Upper lobe of left lung (tissue), 6 donors: ENCODE data around the gene PAK4. TPM values are rescaled to one million over a fixed set of nuclear protein-coding genes. Genes with fewer than 3 reads are reported as not detected.

Source experiments
- ATAC-seq, 2 donors: fragments of 200-7000 bp; cut with Tn5 transposase; one replicate each; pipeline ENCODE4 v1.9.1; 2022; ENCODE audit warnings: mild to moderate bottlenecking in 2 of 2, moderate library complexity in 2 of 2; ENCODE audit not compliant: low FRiP score in 2 of 2
- DNase-seq, 2 donors: peaks; one replicate each; pipeline ENCODE4 v3.0.0-alpha.2; 2019 to 2020
- H3K27ac ChIP-seq, 4 donors: fragments of 200-600 bp; sonication (generic); one replicate each; pipeline ENCODE4 v1.5.1; 2016 to 2019
- H3K27me3 ChIP-seq, 4 donors: fragments of 200-600 bp; sonication (generic); one replicate each; pipeline ENCODE4 v1.5.1; 2017 to 2019
- H3K36me3 ChIP-seq, 4 donors: fragments of 200-600 bp; sonication (generic); one replicate each; pipeline ENCODE4 v1.5.1; 2016 to 2019
- H3K4me1 ChIP-seq, 4 donors: fragments of 200-600 bp; sonication (generic); one replicate each; pipeline ENCODE4 v1.5.1; 2018 to 2019
- H3K4me3 ChIP-seq, 4 donors: fragments of 200-600 bp; sonication (generic); one replicate each; pipeline ENCODE4 v1.5.1; 2017 to 2019; ENCODE audit warnings: mild to moderate bottlenecking in 2 of 4, moderate library complexity in 1 of 4
- H3K9me3 ChIP-seq, 4 donors: fragments of 200-600 bp; sonication (generic); one replicate each; pipeline ENCODE4 v1.5.1; 2018 to 2019
- EP300 ChIP-seq, 4 donors: sonication (generic); formaldehyde crosslinking; IDR thresholded peaks; one replicate each; pipeline ENCODE4 v1.5.1; 2017; ENCODE audit warnings: antibody characterized with exemption in 4 of 4, control low read depth in 2 of 4
- POLR2A ChIP-seq, 4 donors: fragments of 450-650 bp; IDR thresholded peaks; one replicate each; pipeline ENCODE4 v1.5.1; 2016 to 2017; ENCODE audit warnings: antibody characterized with exemption in 4 of 4, mild to moderate bottlenecking in 2 of 4
- POLR2AphosphoS5 ChIP-seq, 2 donors: sonication (generic); formaldehyde crosslinking; IDR thresholded peaks; one replicate each; pipeline ENCODE4 v1.5.1; 2017; ENCODE audit warnings: antibody characterized with exemption in 2 of 2
- WGBS, 2 donors: methylation state at CpG; one replicate each; pipeline ENCODE4 v1.1.5; 2017 to 2018; 5-methylcytosine and 5-hydroxymethylcytosine counted together
- total RNA-seq, 6 donors: library from RNA; depleted of rRNA in 4 of 6; stranded (reverse); fragments of >200 nt in 4 of 6; gene quantifications; one replicate each; pipeline versions ENCODE4 v1.1.0 to v1.2.1, GENCODE V29; 2016 to 2021
- TF ChIP-seq, protein P1 (sequence below), 6 experiments: fragments of 450-650 bp in 4 of 6; fragments of 200-600 bp in 2 of 6; sonication (generic) in 2 of 6; IDR thresholded peaks; one replicate each; pipeline ENCODE4 v1.5.1; 2016 to 2019; ENCODE audit warnings: antibody characterized with exemption in 6 of 6
- donor health status: DM: no; HTN: no; CAD: no; lungs with moderate emphysema.
- donor health status: DM: no; HTN: yes; CAD: no; lungs with severe emphysema.

Gene PAK4
- total RNA-seq, 6 donors from 2014 or later = 23.4 to 88.2 (median 54.4) TPM

DNA sequence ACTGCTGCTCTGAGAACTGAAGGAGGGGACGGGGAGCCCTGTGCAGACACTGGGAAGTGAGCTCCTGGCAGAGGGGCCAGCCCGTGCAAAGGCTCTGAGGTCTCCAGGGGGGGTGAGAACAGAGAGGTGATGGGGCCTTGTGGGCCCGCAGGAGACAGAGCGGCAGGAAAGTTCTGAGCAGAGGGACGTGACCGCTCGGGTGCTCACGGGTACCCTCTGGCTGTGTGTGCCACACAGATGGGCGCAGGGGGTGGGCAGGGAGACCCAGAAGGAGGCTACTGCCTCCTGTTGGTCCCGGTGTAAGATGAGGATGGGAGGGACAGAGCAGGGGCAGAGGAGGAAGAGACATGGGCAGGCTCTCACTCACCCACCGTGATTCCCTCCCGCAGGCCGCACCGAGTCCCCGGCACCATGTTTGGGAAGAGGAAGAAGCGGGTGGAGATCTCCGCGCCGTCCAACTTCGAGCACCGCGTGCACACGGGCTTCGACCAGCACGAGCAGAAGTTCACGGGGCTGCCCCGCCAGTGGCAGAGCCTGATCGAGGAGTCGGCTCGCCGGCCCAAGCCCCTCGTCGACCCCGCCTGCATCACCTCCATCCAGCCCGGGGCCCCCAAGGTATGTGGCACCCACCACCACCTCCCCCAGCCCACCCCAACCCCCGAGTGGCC is 43.7 kb downstream of the PAK4 start:
- peaks cover 10 to 50% (median 48%) of the 10 kb centered on the region in 4 donors for H3K36me3 ChIP-seq

DNA sequence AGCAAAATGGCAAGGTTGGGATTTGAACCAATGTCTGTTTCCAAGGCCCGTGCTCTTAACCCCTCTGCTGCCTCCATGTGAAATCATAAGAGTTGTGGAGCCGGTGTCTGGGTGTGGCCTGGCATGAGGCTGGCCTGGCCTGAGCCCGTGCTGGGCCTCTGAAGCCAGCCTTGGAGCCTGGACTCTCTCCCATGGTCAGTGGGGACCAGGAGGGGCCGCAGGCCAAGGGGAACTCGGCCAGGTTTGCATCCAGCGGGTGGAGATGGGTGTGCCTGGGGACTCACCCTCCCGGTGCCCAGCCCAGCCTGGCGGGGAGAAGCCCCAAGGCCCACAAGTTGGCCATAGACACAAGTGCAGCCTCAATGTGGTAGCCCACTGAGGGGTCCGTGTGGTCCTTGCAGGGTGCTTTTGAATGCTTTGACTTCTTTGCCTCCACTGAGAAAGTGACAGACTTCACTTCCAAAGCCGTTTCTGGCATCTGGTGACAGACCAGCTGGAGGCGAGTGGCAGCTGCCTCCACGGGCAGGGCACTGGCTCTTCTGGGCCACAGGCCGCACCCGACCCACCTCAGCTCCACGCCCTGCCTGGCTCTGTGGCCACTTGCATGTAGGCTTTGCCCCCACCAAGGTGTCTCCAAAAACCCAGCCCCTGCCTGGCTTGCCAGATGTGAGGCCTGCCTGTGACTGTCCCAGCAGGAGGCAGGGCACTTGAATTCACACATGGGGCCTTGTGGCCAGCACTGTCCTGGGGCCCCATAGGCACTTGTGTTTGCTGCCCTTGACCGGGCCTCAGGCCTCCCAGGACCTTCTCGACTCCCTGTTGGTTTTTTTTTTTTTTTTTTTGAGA is 45.0 kb downstream of the PAK4 start:
- peaks cover 30 to 51% (median 40%) of the 10 kb centered on the region in 4 donors for H3K4me1 ChIP-seq
- WGBS, 2 donors = 71 to 82% methylated on average over 12 to 17 of the region's 17 CpGs
- no peaks in the 10 kb centered on the region for H3K9me3 ChIP-seq
- peak in 1 of 2 donors; percentile 75 for DNase-seq
- TF ChIP-seq POLR2A (IDR thresholded peaks at IDR 0.05) (no peak), POLR2AphosphoS5 (IDR thresholded peaks at IDR 0.05) (no peak), EP300 (IDR thresholded peaks at IDR 0.05) (no peak)
- TF ChIP-seq, protein P1, sequence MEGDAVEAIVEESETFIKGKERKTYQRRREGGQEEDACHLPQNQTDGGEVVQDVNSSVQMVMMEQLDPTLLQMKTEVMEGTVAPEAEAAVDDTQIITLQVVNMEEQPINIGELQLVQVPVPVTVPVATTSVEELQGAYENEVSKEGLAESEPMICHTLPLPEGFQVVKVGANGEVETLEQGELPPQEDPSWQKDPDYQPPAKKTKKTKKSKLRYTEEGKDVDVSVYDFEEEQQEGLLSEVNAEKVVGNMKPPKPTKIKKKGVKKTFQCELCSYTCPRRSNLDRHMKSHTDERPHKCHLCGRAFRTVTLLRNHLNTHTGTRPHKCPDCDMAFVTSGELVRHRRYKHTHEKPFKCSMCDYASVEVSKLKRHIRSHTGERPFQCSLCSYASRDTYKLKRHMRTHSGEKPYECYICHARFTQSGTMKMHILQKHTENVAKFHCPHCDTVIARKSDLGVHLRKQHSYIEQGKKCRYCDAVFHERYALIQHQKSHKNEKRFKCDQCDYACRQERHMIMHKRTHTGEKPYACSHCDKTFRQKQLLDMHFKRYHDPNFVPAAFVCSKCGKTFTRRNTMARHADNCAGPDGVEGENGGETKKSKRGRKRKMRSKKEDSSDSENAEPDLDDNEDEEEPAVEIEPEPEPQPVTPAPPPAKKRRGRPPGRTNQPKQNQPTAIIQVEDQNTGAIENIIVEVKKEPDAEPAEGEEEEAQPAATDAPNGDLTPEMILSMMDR (IDR thresholded peaks at IDR 0.05) = no peak
- H3K27me3 ChIP-seq = no peaks in the 10 kb centered on the region
- H3K27ac ChIP-seq = peak overlapping the region in 3 of 4 donors; percentile 35 to 89 (median 86)
- ATAC-seq = no peak
- H3K36me3 ChIP-seq = peaks cover 10 to 63% (median 61%) of the 10 kb centered on the region in 4 donors
- H3K4me3 ChIP-seq = no peak overlapping the region

More for the DNA sequence above, 43.7 kb downstream of the PAK4 start:
- Histone ChIP-seq H3K27ac (peak overlapping the region; percentile 35 to 89 (median 88)), H3K4me1 (peaks cover 33 to 60% (median 48%) of the 10 kb centered on the region in 4 donors), H3K4me3 (peak overlapping the region in 2 of 4 donors; percentile 3 to 28), H3K9me3 (no peaks in the 10 kb centered on the region), H3K27me3 (no peaks in the 10 kb centered on the region)
- DNase-seq = peak in 1 of 2 donors; percentile 79
- ATAC-seq = no peak
- 83 to 86% methylated on average over 24 to 36 of the region's 36 CpGs for WGBS, 2 donors
- TF ChIP-seq POLR2AphosphoS5 (IDR thresholded peaks at IDR 0.05) (no peak), POLR2A (IDR thresholded peaks at IDR 0.05) (no peak), EP300 (IDR thresholded peaks at IDR 0.05) (no peak)
- TF ChIP-seq, protein P1 (IDR thresholded peaks at IDR 0.05) = no peak

DNA sequence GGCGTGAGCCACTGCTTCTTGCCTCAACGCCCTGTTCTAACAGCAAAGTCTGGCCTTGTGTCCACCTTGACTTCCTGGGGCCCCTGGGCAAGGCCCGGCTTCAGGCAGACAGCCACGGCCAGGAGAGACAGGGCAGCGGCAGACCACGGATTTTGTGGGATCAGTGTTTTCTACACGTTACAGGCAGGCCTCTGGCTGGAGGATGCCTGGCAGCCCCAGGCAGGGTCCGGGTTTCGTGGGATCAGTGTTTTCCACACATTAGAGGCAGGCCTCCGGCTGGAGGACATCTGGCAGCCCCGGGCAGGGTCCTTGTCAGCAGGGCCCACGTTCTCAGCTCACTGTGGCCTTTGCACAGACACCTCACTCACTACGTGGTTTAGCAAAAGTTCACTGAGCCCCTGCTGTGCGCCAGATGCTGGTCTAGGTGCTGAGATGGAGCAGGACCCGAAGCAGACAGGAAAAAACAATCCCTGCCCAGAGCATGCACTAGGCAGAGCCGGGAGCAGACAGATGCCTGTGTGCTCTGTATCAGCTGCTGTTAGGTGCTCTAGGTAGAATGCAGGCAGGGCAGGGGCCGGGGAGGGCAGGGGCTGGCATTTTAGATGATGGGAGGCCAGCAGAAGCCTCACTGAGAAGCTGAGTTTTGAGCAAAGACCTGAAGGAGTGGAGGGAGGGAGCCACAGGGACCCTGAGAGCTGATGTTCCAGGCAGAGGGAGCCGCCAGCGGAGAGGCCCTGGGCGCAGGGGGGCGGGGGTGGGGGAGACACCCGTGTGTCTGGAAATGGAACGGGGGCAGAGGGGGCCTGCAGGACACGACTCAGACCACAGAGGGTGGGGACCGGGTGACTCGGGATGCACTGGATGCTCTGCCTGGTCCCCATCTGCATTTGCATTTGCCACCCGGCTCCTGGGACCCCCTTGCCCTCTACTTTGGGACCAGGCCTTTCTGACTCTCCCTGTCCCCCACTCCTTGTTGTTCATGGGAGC is 46.2 kb downstream of the PAK4 start:
- H3K4me3 ChIP-seq = no peak overlapping the region
- no peaks in the 10 kb centered on the region for H3K9me3 ChIP-seq
- H3K36me3 ChIP-seq = peaks cover 10 to 75% (median 73%) of the 10 kb centered on the region in 4 donors
- H3K27ac ChIP-seq = peak overlapping the region in 2 of 4 donors; percentile 31 to 86
- no peak for ATAC-seq
- DNase-seq = no peak
- TF ChIP-seq POLR2AphosphoS5 (IDR thresholded peaks at IDR 0.05) (no peak), POLR2A (IDR thresholded peaks at IDR 0.05) (no peak), EP300 (IDR thresholded peaks at IDR 0.05) (no peak)
- TF ChIP-seq, protein P1 (IDR thresholded peaks at IDR 0.05) = no peak
- peaks cover 19 to 39% (median 29%) of the 10 kb centered on the region in 4 donors for H3K4me1 ChIP-seq
- 77 to 83% methylated on average over 16 to 26 of the region's 27 CpGs for WGBS, 2 donors
- no peaks in the 10 kb centered on the region for H3K27me3 ChIP-seq

DNA sequence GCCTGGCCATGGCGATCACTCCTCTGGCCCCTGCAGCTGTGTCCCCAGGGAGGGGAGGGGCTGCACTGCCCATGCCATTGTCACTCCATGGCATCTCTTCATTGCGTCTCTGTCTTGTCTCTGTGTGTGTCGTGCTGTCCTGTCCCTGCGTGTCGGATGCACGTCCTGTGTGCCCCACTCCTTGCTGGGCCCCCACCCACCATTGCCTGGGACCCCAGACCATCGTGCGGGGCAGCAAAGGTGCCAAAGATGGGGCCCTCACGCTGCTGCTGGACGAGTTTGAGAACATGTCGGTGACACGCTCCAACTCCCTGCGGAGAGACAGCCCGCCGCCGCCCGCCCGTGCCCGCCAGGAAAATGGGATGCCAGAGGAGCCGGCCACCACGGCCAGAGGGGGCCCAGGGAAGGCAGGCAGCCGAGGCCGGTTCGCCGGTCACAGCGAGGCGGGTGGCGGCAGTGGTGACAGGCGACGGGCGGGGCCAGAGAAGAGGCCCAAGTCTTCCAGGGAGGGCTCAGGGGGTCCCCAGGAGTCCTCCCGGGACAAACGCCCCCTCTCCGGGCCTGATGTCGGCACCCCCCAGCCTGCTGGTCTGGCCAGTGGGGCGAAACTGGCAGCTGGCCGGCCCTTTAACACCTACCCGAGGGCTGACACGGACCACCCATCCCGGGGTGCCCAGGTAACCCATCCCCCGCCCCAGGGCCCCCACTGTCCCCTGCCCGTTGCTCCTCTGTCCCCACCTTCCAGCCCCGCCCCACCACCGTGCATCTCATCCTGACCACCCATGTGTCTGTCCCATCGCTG is 47.3 kb downstream of the PAK4 start:
- peaks cover 9 to 28% (median 22%) of the 10 kb centered on the region in 4 donors for H3K4me1 ChIP-seq
- peak overlapping the region in 1 of 4 donors; percentile 31 for H3K27ac ChIP-seq
- no peak for TF ChIP-seq POLR2A (IDR thresholded peaks at IDR 0.05)
- no peak for TF ChIP-seq EP300 (IDR thresholded peaks at IDR 0.05)
- WGBS, 2 donors = 95 to 96% methylated on average over 29 to 32 of the region's 45 CpGs
- no peak for ATAC-seq
- no peak overlapping the region for H3K4me3 ChIP-seq
- H3K27me3 ChIP-seq = no peaks in the 10 kb centered on the region
- H3K9me3 ChIP-seq = no peaks in the 10 kb centered on the region
- peaks cover 14 to 86% (median 84%) of the 10 kb centered on the region in 4 donors for H3K36me3 ChIP-seq
- peak in 1 of 2 donors; percentile 81 for DNase-seq
